HG03457 (cell line): ENCODE data around the gene PIMREG.

Experiments
- ATAC-seq: cut with Tn5 transposase; IDR thresholded peaks from one replicate; pipeline ENCODE4 v1.9.1; 2021; ENCODE audit warnings: moderate number of reproducible peaks; ENCODE audit not compliant: unreplicated experiment

PIMREG gene

GRCh38 chr17:6461246-6461645 lies 17.0 kb downstream of the PIMREG start:
- ATAC-seq: no peak

DNA sequence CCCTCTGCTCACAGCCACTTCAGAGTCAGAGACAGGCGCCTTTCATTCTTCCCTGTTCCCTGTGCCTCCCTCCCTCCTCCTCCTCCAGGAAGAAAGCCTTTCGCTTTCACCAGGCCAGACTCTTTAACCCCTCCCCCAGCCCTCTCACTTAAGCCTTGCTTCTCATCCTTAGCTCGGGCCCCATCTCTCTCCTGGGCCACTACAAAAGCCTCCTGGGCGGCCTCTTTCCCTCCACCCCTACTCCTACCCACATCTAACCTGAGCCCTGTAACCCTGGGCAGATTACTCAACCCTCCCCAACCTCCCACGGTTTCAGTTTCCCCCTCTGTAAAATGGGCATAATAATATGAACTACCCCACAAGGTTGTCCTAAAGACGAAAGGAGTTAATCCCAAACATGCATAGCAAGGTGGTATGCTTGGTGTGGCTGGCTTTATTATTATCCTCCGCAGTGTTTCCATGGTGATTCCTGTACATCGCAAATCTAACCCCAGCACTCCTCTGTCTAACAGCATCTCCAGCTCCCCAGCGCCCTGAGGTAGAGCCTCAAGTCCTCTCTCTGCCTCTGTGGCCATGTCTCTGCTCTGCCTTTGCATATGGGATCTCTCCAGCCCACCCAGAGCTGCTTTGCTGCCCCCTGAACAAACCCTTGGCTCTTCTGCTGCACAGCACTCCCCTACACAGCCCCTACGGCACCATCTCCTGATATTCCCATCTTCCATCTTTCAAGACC lies 17.7 kb downstream of the PIMREG start:
- ATAC-seq: no peak

DNA sequence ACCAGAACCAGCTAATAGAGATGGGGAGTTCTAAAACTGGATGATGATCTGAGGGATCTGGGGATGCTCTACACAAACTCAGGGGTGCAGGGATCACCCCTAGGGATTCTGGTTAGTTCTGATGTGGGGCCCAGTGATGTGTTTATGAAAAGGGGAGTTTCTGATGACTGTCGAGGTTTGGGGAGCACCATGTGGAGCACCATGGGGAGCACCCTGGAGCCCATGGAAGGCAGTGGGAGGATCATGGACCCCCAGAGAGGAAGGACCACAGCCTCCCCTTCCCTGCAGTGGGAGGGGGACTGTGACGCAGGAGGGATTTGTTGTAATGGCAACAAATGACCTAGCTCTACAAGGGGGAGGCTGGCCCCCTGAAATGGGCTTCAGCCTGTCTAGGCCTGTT lies 18.4 kb downstream of the PIMREG start:
- no peak for ATAC-seq

DNA sequence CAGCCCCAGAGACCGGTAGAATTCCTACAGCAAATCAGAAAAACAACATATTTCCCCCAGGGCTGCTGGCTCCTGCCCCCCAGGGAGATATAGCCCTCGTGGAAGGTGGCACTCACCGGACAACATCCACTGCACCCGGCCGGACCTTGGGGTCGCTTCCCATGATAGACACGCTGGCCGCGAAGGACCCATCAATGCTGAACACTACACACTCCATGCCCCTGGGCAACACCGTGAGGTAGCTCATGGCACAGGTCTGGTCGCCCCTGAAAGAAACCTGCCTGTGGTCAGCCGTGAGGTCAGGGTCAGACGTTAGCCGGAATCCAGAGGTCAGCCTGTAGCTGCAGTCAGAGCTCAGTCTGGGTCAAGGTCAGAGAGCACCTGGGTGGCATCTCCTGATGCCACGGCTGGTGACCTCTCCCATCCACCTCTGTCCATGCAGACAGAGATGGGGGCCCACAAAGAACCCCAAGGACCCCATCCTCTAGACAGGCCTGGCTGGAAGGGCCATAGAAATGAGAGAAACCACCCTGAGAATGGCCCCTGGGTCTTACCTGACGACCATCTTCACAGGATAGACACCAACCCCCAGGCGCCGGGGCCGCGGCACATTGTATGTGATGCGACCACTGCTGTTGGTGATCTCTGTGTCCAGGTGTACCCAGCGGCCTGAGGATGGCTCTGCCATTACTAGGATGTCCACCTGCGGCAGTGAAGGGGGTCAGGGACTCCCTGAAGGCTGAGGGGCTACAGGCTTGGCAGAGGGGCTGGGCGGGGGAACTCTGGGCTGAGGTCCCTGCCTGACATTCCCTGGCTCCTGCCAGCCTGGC lies 19.6 kb downstream of the PIMREG start:
- ATAC-seq: no peak

- ATAC-seq: no peak
These were observed 20.3 kb downstream of the PIMREG start for GRCh38 chr17:6464446-6465041.

GRCh38 chr17:6465206-6466003 lies 21.1 kb downstream of the PIMREG start:
- ATAC-seq: no peak

DNA sequence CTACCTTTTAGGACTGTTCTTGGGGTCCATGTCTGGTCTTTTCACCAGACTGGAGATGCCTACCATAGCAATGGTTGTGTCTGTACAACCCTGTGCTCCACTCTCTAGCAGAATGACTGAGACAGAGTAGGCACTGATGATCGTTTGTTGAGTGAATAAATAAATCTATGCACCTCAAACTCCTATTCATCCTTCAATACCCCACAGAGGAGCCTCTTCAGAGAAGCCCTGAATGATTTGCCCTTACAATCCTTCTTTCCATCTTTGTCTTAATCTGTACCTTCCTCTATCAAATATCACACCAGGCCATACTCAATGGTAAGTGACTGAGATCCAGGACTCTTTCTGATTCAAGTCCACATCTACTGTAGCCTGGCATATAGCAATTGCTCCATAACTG lies 23.3 kb downstream of the PIMREG start:
- ATAC-seq: no peak

- no peak for ATAC-seq
These were observed 24.0 kb downstream of the PIMREG start for GRCh38 chr17:6468051-6468790.

- no peak for ATAC-seq
These were observed 26.0 kb downstream of the PIMREG start for GRCh38 chr17:6470146-6470718.

DNA sequence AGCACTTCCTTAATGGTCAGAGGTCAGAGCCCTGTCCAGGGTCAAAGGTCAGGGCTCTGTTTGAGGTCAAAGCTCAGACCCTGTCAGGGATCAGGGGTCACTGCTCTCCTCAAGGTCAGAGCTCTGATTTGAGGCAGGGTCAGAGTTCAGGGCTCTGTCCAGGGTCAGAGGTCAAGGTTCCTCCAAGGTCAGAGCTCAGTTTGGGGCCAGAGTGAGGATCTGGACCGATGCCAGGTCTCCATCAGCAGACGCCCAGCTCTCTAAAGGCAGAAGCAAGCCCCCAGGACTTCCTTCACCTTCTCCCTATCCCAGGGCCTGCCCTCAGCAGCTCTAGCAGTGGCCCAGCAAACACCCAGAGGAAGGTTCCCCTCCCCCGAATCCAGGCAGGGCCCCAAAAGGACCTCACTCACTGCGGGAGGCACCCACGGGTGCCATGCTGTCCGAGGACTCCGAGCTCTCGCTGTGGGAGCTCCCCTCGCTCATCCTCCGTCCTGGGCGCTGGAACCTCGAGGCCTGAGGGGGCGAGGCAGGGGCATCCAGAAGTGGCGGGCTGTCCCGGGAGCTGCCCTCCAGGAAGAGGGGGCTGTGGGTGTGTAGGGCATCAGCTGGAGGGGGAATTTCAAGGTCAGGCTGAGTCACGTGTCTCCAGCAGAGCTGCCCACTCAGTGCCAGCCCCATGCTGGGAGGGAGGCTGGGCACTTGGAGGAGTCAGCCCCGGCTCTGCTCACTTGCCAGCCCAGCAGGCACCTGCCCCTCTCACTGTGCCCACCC lies 26.7 kb downstream of the PIMREG start:
- ATAC-seq: no peak

DNA sequence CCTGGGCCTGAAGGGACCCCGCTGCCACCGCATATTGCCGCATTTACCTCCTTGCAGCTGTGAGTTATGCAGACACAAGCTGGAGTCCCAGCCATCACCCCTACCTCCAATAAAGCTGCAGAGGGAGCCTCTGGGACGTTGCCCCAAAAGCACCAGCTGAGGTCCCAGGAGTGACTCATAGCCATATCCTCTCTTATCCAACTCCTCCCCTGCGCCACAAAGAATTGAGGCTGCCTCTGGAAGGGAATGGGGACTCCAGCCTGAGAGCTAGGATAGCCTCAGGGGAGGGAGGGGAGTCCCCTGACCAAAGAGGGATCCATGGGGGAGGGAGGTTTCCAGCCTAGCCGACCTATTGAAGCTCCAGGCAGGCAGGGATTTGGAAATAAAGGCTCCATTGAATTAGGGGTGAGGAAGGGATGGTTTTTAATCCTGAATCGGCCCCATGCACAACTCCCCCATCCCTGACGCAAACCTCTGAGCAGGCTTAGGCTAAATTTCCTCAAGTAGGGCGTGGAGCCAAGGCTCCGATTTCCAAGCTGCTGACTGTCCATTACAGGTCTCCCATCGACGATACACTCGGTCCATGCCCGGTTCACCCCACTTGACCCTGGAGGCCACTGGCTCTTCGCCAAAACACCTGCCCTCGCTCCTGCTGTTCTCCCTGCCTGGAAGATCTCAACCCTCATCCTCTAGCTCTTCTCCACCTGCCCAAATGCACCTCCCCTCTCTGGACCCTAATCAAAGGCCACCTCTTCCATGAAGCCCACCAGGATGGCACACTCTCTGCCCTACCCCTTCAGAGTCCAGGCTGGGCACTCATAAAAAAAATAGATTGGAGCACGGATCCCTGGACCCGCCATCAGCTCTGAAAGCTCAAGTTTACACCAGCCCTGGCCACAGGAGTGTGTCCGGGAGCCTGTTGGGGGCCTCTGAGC lies 27.5 kb downstream of the PIMREG start:
- ATAC-seq: no peak

GRCh38 chr17:6472517-6472916 lies 28.3 kb downstream of the PIMREG start:
- ATAC-seq: no peak

DNA sequence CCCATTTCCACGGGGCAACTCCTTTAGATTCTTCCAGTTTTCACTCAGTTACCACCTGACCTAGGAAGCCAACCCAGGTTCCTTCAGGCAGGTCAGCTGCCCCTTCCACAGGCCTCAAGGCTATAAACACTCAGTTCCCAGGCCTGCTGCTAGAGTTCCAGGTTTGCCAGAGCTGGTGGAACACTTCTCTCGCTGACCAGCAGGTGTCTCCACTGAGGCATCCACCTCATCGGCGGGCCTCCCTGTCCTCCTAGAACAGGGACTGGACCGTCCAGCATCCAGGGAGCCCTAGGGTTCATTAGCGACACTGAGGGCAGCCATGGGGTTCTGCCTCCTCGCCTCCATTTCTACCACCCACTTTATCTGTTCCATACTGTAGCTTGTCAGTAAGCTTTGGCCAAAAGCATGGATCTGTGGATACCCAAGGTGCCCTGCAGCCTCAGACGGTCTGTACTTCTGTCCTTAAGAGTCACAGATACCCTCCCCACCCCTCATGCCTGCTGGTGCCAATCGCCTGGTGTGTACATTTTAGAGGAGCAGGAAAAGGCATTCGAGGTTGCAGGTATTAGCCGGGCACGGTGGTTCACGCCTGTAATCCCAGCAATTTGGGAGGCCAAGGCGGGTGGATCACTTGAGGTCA lies 29.0 kb downstream of the PIMREG start:
- no peak for ATAC-seq

GRCh38 chr17:6474376-6474775 lies 30.1 kb downstream of the PIMREG start:
- no peak for ATAC-seq

GRCh38 chr17:6474906-6475305 lies 30.7 kb downstream of the PIMREG start:
- no peak for ATAC-seq

DNA sequence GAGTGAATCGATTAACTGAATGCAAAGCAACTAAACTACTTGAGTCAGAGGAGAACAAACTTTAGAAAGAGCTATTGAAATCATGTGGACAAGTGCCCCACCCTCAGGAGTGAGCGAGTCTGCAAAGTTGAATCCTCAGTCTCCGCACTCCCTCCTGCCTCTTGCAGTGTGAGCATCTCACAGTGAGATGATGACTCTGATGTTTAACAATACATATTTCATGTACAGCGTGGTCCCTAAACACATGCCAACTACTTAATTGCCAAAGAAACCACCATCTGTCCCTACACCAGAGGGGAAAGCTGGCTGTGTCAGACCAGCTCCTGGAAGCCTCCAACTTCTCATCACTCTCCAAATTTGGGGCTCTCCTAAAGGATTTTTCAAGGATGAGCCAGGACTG lies 31.2 kb downstream of the PIMREG start:
- ATAC-seq: no peak

DNA sequence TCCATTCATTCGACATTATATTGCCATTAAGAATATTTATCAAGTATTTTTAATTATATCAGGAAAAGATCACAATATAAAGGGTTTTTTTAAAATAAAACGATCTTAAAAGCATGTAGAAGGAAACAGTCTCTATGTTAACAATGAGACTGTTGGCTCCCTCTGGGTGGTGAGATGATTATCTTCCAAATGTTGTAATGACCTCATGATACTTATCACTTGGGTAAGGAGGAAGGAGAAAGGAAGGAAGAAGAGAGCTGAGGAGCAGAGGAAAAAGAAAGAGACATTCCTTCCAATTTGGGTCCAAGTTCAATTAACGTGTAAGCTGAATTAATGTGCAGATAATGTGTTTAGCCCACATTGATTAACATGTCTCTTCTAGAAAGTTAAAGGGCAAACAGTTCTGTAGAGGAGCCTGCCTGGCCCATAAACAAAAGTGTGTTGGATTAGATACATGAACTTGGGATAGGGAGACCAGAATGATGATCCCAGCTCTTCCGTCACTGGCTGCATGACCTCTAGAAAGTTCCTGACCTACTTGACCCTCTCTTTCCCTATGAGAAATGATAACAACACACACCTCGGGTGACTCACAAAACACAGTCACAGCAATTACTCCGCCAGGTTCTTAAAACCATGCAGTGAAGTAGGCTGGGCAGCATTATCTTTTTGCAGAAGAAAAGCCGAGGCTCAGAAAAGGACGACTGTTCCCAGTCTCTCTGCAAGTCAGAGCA lies 32.0 kb downstream of the PIMREG start:
- no peak for ATAC-seq
